ENCODE results near the gene GPATCH3.
"Not testable (repeated sequence)": the region's sequence is repeated elsewhere in the genome, so short reads cannot be mapped to it uniquely, and the experiment has no call there.

GPATCH3 gene

DNA sequence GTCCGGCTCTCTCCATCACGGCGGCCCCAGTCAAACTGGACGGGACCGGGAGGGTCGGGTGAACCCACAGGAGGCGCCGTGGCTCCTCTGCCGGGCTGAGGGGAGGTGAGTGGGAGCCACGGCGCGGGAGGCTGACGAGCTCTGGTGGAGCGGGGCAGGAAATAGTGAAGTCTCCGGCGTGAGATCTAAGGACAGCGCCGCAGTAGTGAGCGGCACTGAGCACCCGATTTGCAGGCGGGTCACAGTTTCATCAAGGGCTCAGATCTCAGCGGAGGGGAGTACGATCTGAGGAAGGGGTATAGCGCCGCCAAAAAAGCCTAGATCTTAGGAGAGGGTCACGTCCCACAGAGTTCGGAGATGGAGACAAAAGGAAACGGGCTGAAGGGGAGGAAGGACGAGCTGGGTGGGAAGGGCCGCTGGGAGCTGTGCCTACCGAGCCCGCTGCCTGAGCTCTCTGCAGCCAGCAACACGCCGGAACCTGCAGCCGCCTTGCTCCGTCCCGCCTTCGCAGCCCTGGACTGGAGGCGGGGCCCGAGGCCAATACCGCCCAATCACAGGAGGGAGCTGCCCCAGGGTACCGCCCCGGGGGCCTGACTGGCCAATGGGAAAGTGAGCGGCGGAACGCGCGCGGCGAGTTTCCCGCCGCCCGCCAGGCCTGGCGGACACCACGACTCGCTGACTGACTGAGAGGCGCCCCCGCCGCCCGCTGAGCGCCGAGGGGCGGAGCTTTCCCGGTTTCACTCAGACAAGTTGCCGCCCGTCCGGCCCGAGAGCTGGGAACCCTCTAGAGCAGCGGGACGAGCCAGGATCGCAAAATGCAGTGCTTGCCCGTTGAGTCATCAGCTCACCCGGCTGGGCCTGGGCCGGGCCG, 35.4 kb downstream of the GPATCH3 start:
- DNase-seq (ENCODE audit: low spot score), result peak; percentile 91

DNA sequence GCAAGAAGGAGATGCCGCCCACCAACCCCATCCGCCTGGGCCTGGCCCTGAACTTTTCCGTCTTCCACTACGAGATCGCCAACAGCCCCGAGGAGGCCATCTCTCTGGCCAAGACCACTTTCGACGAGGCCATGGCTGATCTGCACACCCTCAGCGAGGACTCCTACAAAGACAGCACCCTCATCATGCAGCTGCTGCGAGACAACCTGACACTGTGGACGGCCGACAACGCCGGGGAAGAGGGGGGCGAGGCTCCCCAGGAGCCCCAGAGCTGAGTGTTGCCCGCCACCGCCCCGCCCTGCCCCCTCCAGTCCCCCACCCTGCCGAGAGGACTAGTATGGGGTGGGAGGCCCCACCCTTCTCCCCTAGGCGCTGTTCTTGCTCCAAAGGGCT, 36.6 kb downstream of the GPATCH3 start:
- no peak for DNase-seq (ENCODE audit: low spot score)

DNA sequence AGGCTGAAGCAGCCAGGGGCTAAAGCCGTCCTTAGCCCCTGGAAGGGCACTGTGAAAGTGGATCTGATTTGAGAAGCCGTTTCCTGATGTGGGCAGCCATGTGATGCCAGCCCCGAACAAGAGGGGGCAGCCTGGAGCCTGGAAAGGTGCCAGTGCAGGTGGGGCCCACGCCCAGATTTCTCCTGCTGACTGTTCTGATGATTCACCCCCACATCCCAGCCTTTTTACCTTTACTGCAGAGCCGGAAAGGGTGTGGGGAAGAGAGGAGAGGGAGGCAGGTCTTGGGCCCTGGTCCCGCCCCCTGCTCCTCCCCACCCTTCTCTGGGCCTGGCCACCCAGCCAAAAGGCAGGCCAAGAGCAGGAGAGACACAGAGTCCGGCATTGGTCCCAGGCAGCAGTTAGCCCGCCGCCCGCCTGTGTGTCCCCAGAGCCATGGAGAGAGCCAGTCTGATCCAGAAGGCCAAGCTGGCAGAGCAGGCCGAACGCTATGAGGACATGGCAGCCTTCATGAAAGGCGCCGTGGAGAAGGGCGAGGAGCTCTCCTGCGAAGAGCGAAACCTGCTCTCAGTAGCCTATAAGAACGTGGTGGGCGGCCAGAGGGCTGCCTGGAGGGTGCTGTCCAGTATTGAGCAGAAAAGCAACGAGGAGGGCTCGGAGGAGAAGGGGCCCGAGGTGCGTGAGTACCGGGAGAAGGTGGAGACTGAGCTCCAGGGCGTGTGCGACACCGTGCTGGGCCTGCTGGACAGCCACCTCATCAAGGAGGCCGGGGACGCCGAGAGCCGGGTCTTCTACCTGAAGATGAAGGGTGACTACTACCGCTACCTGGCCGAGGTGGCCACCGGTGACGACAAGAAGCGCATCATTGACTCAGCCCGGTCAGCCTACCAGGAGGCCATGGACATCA, 37.2 kb downstream of the GPATCH3 start, which contains the start of gene SFN:
SFN (plus strand) TSS at position 369 of the 904 bp plus-strand sequence; CDS start at position 433, 64 bp downstream.
- DNase-seq (ENCODE audit: low spot score), result peak; percentile 63

DNA sequence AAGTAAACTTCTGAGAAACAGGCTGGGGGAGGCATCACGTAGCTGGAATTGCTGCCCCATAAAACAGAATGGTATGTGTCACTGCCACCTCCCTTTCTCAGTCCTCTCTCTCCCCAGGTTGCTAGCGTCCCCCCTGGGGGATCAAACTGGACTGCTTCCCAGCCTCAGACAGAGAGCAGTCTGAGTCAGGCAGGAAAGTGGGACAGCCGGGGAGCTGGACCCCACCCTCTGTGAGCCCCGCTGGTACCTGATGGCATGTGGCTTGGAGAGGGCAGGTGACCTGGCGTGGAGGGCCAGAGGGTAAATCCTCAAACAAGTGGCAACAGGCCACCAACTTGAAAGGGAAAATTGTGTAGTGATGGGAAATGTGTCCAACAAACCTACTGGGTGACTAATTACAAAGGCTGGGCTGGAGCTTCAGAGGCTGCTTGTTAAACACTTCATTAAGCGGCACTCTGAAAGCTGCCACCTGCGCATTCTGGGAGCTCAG, 38.3 kb downstream of the GPATCH3 start:
- no peak for DNase-seq (ENCODE audit: low spot score)

DNA sequence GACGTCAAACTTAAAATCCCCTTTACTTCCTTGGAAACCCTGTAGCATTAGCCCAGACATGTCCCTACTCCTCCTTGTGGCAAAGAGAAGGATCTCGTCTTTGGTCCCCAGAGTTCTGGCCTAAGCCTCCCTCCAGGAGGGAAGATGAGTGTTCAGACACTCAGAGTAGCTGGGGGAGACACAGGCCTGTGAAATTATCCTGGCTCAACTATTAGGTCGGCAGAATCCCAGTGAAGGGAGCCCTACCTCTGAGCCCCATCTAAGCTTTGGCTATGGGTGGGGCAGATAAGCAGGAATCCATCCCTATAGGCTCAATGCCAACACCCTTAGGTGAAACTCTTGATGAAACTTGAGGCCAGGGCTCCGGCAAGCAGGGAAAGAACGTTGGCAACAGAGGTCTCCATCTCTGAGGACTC, 39.0 kb downstream of the GPATCH3 start:
- no peak for DNase-seq (ENCODE audit: low spot score)

DNA sequence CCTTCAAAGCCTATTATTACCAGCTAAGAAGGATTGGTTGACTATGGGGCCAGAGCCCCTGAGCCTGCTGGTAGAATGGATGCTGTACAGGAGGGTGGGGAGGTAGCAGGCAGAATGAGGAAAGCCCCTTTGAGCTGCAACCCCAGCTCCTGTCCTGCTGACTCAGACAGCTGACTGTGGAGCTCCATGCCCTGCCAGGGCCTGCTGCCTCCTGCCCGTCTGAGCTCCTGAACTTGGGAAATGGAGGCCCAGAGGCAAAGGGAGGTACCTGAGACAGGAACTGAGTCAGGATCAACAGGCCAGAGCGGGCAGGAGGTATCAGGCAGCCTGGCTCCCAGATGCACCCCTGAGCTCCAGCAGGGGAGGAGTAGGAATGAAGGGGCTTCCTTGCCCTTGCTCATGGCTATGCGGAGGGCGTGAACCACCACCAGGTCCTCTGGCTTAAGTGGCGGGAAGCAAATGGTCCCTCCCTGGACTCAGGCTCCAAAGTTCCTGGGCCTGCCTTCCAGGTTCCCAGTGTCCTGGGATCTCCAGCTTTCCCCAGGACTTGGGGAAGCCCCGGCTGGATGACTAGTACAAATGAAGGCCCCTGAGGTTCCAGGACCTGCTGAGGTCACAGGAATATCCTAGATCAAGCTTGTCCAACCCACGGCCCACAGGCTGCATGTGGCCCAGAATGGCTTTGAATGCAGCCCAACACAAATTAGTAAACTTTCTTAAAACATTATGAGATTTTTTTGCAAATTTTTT, 41.2 kb downstream of the GPATCH3 start:
- no peak for DNase-seq (ENCODE audit: low spot score)

DNA sequence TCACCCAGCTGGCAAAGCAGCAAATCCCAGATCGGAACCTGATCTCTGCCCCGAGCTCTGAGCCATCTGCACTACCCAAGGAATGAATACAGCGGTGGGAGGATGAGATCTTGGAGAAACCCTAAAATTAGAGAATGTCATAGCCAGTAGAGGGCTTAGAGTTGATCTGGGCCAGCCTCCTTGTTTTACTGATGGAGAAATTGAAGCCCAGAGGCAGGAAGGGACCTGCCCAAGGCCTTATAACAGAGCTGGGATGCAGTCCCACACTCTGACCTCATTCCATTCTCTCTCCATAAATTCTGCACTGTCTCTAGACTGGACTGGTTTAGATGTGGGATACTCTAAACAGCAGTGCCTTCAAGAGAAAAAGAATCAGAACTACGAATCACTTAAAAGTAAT, 42.1 kb downstream of the GPATCH3 start:
- DNase-seq (ENCODE audit: low spot score), result no peak

DNA sequence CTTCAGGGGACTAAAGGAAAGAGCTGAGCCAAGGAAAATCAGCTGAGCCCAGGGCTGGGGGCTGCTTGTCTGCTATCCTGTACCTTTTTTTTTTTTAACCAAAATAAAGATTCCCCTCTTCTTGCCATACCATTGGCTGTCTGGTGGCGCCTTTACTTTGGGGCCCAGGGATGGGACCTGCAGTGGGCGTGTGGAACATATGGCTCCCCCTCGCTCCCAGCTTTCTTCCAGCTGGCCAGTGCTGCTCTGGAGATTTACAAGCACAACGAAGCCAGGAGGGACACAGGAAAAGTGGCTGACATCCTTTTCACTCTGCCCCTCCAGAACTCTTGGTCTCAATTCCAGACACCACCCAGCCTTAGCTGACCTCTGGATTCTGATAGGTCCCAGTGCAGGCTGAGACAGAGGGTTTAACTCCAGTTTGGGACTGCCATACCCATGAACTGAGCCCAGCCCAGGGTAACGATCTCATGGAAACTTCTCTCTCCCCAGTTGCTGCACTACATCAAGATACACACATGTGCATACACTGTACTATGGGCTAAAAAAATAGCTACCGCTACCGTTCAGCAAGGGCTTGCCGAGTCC, 42.7 kb downstream of the GPATCH3 start:
- DNase-seq (ENCODE audit: low spot score), result no peak

DNA sequence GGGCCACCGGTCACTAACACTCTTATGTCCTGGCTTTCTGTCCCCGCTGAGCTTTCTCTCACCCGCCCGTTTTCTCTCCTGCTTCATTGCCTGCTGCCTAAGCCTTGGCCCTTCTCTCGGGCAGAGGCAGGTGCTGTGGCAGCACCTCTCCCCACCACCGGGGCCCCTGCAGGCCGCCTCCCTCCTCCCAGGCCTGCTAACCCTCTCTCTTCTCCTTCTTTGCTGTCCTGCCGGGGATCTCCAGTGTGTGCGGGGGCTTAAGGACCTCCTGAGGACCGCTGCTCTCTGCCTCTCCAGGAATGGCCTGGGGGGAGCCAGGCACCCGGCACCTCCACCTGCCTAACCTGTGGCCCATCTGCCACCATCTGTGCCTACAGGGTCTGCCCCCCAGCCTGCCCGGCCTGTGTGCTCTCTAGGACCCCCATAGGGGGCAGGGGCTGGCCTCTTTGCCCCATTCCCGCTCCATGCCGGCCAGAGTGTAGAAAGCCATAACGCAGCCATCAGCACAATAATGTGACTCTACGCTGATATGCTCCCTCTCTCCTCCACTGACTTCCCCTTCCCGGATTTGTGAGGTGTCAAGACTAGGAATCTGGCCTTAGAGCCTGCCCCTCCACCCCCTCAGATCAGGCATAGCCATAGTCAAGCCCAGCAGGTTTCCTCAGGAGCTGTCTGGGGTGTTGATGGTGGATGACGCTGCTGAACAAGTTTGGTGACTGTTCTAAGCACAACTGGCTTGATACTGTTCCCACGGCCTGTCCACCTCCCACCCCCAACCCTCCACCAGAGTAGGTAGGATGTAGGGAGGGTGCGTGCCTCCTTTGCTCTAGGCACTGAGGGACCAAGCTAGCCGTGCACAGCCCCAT, 43.4 kb downstream of the GPATCH3 start:
- DNase-seq (ENCODE audit: low spot score), result no peak

DNA sequence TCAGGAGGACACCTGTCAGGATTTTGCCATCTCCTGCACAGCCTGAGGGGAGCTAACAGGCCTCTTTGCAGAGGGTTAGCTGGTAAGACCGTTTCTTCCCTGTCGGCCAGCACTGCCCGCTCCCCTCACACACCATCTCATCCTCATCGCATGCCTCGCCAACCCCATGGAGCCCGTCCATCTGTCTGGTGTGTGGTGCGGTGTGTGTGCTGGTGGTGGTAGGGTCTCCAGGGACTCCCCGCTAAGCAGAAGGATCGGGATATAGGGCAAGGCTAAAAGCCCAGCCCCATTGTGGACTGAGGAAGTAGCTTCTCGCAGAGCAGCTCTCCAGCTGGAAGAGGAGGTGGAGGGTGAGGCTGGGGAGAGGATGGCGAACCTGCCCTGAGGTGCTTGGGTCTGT, 44.1 kb downstream of the GPATCH3 start:
- no peak for DNase-seq (ENCODE audit: low spot score)

DNA sequence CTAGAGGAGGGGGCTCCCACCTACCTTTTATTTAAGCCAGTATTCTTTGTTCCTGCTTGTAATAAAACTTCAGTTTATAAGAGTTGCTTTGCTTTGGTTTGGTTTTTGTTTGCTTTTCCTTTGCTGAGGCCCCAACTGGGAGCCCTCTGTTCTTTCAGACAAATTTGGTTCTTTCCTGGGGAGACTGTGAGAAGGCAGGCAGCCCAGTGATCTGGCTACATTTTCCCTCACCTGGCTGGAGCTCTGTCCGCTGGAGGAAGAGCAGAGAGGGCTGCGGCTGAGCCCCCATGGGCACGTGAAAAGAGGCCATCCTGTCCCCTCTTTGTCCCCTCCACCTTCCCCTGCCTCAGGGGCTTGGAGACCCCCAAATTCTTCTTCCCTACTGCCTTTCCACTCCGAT, 44.6 kb downstream of the GPATCH3 start:
- DNase-seq (ENCODE audit: low spot score), result no peak

DNA sequence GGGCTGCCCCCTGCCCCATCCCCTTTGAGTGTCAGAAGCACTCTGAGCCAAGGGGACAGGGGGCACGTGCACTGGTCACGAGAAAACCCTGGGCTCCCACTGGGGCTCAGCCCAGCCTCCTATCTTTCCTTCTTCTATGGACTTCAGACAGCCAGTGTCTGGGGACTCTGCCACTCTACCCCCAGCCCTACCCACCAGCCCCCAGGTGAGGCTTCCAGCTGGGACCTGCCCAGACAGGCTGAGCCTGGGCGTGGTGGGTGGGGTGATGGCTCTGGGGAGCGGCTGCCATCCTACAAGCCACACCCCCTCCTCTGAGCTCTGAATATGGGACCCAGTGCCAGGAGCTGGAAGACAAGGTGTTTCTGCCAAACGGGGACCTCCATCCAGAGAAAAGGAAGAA, 45.4 kb downstream of the GPATCH3 start:
- peak; percentile 72 for DNase-seq (ENCODE audit: low spot score)

DNA sequence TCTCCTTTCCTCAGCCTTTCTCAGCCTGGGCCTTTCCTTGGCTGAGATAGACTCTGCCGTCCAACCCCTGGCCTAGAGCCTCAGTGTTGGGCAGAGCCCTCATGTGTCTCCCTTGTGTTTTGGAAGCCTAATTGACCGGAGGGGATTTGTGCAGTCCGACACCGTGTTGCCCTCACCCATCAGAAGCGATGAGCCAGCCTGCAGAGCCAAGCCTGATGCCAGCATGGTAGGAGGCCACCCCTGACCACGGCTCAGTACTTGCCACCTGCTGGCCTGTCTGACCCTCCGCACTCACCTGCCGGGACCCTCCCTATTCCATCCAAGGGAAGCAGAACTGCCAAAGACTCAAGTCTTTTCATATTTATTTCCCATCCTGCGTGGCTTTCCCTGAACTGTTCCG, 46.7 kb downstream of the GPATCH3 start:
- DNase-seq (ENCODE audit: low spot score), result no peak

DNA sequence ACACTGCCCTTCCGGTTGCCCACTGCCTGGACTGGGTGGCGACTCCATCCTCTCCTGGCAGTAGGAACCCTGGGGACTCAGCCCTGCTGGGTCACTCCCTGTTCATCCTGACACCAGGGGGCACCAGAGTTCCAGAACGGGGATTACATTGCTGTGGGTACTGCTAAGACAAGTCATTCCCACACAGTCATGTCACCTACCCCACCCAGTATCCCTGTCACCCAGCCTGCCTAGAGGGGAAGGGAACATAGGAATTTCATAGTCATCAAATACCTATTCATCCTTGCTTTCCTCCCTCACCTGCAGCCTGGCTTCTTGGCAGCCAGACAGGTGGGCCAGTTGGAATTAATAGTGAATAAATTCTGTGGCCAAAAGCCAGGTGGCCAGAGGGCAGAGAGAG, 47.1 kb downstream of the GPATCH3 start:
- DNase-seq (ENCODE audit: low spot score), result peak; percentile 94

DNA sequence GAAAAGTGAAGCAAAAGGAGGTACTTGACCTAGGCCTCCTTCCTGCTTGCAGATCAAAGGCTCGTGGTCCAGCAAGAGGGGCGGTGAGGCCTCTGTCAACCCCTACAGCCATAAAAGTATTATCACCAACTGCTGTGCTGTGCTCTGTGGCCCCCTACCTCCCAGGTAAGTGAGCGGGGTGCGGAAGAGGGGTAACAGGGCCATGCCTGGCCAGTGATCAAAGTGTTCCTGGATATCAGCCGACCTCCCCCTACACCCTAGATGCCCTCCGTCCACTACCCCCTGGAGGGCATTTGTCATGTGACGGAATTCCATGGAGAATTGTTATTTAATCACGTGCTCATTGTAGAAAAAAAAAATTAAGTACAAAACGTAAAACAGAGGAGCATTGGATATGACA, 47.6 kb downstream of the GPATCH3 start:
- DNase-seq (ENCODE audit: low spot score), result no peak

DNA sequence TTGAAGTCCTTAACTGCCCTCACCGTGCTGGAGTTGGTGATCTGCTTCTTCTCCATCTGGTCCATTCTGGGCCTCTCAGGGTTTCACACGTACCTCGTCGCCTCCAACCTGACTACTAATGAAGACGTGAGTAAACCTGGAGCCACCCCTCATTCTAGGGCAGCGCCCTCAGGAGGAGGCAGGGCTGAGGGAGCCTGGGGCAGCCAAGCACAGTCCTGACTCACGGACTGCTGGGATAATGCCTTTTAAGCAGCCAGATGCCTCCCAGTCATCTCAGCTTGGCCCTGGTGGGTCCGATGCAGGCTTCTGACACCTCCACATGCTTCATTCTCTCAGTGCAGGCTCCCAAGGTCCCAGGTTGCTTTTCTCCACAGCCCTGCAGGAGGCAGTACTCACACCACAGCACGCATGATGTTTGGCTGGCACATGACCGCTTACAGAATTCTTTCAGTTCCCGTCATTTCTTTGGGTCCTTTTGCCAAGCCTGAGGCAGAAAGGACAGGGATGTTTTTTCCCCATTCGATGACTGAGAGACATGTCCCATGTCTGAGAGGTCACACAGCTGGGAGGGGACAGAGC, 49.1 kb downstream of the GPATCH3 start:
- no peak for DNase-seq (ENCODE audit: low spot score)

DNA sequence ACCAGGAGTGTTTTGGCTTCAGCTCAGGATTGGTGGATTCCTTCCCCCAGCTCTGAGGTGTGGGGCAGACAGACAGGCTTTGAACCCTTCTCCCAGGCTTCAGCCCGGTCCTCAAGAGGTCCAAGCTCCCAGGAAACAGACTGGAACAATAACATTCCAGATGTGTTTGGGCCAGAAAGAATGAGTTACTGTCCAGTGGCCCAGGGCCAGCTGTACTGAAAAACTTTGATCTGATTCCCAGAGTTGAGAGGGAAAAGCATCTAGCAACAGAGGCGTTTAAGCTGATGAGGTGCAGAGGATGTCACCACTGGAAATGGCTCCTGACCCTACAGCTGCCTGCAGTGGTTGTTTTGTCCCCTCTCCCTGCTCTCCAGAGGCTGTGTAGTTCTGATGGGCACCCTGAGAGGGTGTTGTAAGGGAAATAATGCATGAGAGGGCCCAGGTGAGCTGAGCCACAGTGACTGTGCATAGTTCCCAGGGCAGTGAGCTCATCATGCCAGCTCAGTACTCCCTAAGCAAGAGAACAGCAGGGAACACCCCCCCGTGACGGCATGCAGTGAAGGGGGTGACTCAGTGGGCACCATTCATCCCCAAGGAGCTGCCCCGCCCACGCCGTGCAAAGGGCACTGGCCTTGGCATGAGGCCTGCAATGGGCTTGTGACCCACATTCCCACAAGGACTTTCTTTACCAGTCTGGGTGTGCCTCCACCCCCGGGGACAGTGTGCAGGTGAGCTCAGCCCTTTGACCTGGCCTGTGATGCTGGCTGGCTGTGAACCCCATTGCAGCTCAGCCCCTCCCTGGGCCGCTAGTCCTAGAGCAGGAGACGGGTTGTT, 51.1 kb downstream of the GPATCH3 start:
- no peak for DNase-seq (ENCODE audit: low spot score)

DNA sequence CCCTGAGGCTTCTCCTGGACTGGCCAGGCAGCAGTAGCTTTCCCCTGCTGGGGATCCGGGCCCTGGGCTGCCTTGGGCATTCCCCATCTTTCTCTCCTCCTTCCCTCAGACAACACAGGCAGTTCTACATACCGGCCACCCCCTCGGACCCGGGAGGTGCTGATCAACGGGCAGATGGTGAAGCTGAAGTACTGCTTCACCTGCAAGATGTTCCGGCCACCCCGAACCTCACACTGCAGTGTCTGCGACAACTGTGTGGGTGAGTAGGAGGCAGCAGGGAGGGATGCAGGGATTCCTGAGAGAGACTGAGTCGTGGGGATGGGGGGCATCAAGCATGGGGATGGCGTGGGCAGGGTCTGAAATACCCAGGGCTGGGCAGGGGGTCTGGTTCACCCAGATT, 51.8 kb downstream of the GPATCH3 start:
- no peak for DNase-seq (ENCODE audit: low spot score)

DNA sequence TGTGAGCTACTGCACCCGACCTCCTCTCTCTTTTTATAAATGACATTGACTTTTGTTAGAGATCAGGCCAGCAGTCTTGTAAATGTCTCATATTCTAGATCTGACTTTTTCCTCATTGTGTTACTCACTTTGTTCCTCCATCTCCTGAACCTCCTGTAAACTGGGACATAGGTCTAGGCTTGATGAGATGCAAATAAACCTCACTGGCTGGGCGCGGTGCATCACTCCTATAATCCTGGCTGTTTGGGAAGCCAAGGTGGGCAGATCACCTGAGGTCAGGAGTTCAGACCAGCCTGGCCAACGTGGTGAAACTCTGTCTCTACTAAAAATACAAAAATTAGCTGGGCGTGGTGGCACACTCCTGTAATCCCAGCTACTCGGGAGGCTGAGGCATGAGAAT, 52.4 kb downstream of the GPATCH3 start:
- not testable (repeated sequence) for DNase-seq (ENCODE audit: low spot score)

Measured in hematopoietic multipotent progenitor cell treated with erythropoietin and hydrocortisone succinate and interleukin-3 and kit ligand, for 17 days (in vitro differentiated cells).